Heart left ventricle (tissue), 13 donors: ENCODE data around the gene CECR2.

ENCODE experiments used
- POLR2A ChIP-seq, 2 donors: fragments of 450-650 bp; IDR thresholded peaks; one replicate each; pipeline ENCODE4 v1.6.1; 2017; ENCODE audit warnings: antibody characterized with exemption in 2 of 2, mild to moderate bottlenecking in 2 of 2, moderate library complexity in 2 of 2
- TF ChIP-seq, protein P1 (sequence below), 12 donors: fragments of 200-600 bp; sonication (generic) in 4 of 12; IDR thresholded peaks; one replicate each; pipeline versions ENCODE4 v1.5.0 to v1.8.0; 2018 to 2022; ENCODE audit warnings: antibody characterized with exemption in 12 of 12, mild to moderate bottlenecking in 5 of 12
- donor health status: ischemic (EF 13 %, LVEDD 7.1; RV severe dilation, severe dysfunction).
- donor health status: DM: no; HTN: yes; CAD: no.
- donor health status: DM: no; HTN: no; CAD: no.
- donor health status: ischemic (EF 25% LVEDD 6.9; RV normal size, moderate dysfunction).
- donor health status: ischemic (EF 25% LVEDD 5.7; RV mildly dilated, moderate dysfunction).
- donor health status: ischemic (EF 35%, LVEDD 5.7; RV mildly dilated, moderate dysfunction).
- donor health status: nonischemic (EF 11% LVEDD 7.7; RV severe dilation, severe dysfunction).
- donor health status: DM: yes; HTN: yes; CAD: no.
- donor health status: PGD.
- donor health status: ischemic (EF 29% LVEDD 5.4; RV normal size, mild dysfunction).
- donor health status: nonischemic (EF 23%, LVEDD 6.1; RV moderate dilation, normal function).

GRCh38 chr22:17441326-17441725 is 72.1 kb downstream of the CECR2 start:
- TF ChIP-seq, protein P1, sequence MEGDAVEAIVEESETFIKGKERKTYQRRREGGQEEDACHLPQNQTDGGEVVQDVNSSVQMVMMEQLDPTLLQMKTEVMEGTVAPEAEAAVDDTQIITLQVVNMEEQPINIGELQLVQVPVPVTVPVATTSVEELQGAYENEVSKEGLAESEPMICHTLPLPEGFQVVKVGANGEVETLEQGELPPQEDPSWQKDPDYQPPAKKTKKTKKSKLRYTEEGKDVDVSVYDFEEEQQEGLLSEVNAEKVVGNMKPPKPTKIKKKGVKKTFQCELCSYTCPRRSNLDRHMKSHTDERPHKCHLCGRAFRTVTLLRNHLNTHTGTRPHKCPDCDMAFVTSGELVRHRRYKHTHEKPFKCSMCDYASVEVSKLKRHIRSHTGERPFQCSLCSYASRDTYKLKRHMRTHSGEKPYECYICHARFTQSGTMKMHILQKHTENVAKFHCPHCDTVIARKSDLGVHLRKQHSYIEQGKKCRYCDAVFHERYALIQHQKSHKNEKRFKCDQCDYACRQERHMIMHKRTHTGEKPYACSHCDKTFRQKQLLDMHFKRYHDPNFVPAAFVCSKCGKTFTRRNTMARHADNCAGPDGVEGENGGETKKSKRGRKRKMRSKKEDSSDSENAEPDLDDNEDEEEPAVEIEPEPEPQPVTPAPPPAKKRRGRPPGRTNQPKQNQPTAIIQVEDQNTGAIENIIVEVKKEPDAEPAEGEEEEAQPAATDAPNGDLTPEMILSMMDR (IDR thresholded peaks at IDR 0.05), result no peak
- TF ChIP-seq POLR2A (IDR thresholded peaks at IDR 0.05), result no peak
